Measurements from ENCODE around the gene TXNRD3.

TXNRD3 gene

DNA sequence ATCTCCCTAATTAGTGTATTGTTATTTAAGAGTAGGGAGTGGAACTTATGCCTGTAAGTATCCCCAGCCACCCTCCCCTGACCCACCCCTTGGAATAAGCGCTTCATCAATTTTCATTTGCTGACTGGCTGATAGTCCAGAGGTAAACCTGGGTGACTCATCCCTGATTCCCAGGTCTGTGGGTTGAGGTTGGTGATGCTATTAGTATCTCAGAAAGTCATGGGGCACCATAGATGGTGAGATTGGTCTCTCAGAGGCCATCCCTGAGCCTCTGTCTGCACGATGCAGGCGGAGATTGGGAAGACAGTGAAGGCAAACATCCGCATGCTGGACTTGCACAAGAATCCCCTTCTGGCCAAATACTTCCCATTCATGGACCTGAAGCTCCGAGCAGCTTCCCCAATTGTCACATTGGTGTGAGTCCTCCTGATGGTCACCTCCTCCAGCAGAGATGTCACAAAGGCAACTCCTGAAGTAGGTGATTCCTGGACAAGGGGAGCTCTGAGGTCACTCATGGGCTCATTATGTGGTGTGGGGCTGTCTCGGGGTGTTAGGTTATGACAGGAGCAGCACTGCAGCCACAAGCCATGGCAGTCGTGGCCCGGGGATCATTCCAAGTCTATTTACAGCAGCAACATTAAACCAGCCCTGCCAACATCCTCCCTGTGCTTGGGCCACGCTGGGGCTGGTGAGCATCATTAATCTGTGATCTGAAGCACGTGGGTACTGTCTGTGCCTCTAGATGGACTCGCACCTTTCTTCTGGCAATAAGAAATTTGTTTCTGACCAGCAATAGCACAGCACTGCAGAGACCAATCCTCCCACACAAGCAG is 6.8 kb upstream of the TXNRD3 start:
- Histone ChIP-seq H3K4me1 (ENCODE audit: control insufficient read depth, insufficient read depth, low read length) (no peaks in the 10 kb centered on the region; the same call in 1 of the 2 replicates), H3K9me3 (ENCODE audit: control insufficient read depth, insufficient read depth, low read length) (no peaks in the 10 kb centered on the region), H3K9ac (ENCODE audit: low read depth, low read length) (no peak overlapping the region), H3K27ac (ENCODE audit: low read depth, low read length) (no peak overlapping the region), H3K36me3 (ENCODE audit: control insufficient read depth, insufficient read depth, low read length) (no peaks in the 10 kb centered on the region), H3K27me3 (ENCODE audit: control insufficient read depth, insufficient read depth, low read length) (peaks cover 9% of the 10 kb centered on the region; the same call in 1 of the 2 replicates), H3K4me3 (ENCODE audit: low read depth, low read length) (no peak overlapping the region)

DNA sequence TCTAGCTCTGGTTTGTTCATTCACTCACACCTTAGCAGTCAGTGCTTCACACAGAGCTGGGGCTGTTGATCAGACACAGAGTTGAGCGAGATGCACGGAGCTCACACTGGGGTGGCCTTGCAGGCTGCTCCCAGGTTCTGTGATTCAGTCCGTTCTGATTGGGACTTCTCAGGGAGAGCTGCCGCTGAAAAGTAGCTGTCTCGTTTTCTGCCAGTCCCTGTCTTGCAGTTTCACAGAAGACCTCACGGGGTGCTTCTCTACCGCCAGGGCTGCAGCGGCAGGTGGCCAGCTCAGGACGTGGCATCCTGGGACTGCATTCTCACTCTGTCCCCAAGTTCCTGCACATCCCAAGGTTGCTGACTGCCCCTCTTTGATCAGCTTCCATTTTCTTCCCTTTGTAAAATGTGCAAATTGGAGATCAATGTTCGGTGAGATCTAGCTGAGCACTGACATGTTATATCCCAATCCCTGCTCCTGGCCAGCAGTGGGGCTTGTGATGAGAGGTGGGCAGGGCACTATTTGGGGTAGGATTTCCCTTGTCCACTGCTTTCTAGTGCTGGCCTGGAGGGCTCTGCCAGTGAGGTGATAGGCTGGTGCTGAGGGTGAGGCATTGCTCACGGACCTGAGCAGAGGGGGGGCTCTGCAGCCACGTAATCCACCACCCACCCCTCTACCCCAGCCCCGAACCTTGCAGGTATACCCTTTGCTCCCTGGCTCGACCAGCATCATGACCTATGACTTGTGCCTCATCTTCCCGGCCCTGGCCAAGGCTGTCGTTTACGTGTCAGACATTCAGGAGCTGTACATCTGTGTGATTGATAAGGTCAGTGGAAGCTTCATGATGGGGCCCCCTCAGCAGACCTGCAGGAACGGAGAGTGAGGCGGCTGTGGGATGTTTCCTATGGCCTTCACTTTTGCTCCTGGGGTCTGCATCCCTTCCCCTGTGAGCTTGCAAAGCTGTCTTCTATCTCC is 5.3 kb upstream of the TXNRD3 start:
- no peak overlapping the region for H3K4me3 ChIP-seq (ENCODE audit: low read depth, low read length)
- no peak overlapping the region for H3K9ac ChIP-seq (ENCODE audit: low read depth, low read length)
- no peaks in the 10 kb centered on the region; the same call in 1 of the 2 replicates for H3K4me1 ChIP-seq (ENCODE audit: control insufficient read depth, insufficient read depth, low read length)
- H3K9me3 ChIP-seq (ENCODE audit: control insufficient read depth, insufficient read depth, low read length): no peaks in the 10 kb centered on the region
- peaks cover 19% of the 10 kb centered on the region for H3K27me3 ChIP-seq (ENCODE audit: control insufficient read depth, insufficient read depth, low read length)
- H3K36me3 ChIP-seq (ENCODE audit: control insufficient read depth, insufficient read depth, low read length): no peaks in the 10 kb centered on the region
- no peak overlapping the region for H3K27ac ChIP-seq (ENCODE audit: low read depth, low read length)

DNA sequence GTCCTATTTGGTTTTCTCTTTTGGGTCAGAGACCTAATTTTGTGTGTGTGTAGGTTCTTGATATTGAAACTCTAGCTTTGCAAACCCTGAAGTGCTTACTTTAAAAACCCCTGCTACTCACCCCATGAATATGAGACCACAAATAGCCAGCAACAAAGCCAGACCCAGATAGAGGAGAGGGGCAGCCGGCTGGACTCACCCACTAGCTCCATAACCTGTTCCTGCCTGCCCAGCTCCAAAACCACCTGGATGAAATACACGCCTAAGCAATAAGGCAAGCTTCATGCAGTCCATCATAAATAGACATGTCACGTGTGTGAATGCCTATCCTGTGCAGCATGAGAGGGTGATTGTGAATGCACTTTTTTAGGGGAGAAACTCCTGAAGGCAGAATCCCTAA is 3.7 kb upstream of the TXNRD3 start:
- Histone ChIP-seq H3K36me3 (ENCODE audit: control insufficient read depth, insufficient read depth, low read length) (no peaks in the 10 kb centered on the region), H3K9ac (ENCODE audit: low read depth, low read length) (no peak overlapping the region)

DNA sequence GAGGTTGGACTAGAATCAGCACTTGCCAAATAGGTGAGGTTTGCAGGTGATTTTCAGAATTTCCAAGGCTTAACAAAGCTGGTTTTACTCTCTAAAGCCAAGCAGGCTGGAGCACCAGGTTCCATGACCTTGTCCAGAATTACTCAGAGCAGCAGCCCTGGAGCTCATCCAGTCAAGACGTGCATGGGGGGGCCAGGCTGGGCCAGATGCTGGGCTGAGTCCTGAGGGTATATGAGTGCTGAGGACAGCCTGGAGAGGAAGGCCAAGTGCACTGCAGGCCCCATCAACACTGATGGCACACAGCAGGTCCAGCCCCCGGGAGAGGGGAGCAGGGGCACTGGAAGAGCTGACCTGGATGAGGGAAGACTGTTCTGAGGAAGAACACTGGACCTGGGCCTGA is 3.0 kb upstream of the TXNRD3 start:
- Histone ChIP-seq H3K9me3 (ENCODE audit: control insufficient read depth, insufficient read depth, low read length) (no peaks in the 10 kb centered on the region), H3K27ac (ENCODE audit: low read depth, low read length) (no peak overlapping the region), H3K4me1 (ENCODE audit: control insufficient read depth, insufficient read depth, low read length) (no peaks in the 10 kb centered on the region; the same call in 1 of the 2 replicates), H3K27me3 (ENCODE audit: control insufficient read depth, insufficient read depth, low read length) (peaks cover 38% of the 10 kb centered on the region), H3K4me3 (ENCODE audit: low read depth, low read length) (no peak overlapping the region), H3K9ac (ENCODE audit: low read depth, low read length) (no peak overlapping the region), H3K36me3 (ENCODE audit: control insufficient read depth, insufficient read depth, low read length) (no peaks in the 10 kb centered on the region)

More for the DNA sequence above, 3.7 kb upstream of the TXNRD3 start:
- Histone ChIP-seq H3K27me3 (ENCODE audit: control insufficient read depth, insufficient read depth, low read length) (peaks cover 33% of the 10 kb centered on the region), H3K4me1 (ENCODE audit: control insufficient read depth, insufficient read depth, low read length) (no peaks in the 10 kb centered on the region; the same call in 1 of the 2 replicates), H3K4me3 (ENCODE audit: low read depth, low read length) (no peak overlapping the region), H3K27ac (ENCODE audit: low read depth, low read length) (no peak overlapping the region), H3K9me3 (ENCODE audit: control insufficient read depth, insufficient read depth, low read length) (no peaks in the 10 kb centered on the region)

DNA sequence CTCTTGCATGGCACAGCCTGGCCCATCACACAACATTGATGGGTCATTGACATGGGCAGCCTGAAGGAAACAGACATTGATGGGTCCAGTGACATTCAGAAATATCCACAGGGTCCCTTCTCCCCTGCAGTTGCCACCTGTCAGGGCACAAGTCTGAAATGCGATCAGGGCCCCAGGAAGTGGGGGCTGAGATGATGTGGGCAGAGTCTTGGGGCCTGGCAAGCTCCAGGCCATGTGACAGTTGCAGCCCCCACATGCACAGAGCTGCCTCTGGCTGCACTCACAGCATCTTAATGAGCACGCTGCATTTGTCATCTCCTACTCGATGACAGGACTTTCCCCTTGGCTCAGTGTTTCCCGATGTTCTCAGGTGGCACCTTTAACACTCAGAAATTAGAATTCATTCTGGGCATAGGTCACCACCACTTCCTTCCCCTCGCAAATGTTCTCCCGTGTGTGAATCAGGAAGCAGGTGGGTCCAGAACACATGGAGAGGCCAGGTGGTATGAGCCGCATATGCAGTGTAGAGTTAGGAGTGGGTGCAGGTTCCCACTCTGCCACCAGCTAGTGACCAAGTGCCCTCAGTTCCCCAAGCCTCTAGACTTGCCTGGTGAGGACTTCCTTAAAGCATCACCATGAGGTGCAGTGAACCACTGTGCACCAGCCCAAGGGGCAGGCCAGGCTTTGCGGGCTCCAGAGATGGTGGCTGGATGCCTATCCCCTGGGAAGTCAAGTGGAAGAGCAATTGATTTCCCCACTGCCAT is 1.6 kb upstream of the TXNRD3 start:
- Histone ChIP-seq H3K9ac (ENCODE audit: low read depth, low read length) (no peak overlapping the region), H3K36me3 (ENCODE audit: control insufficient read depth, insufficient read depth, low read length) (no peaks in the 10 kb centered on the region), H3K9me3 (ENCODE audit: control insufficient read depth, insufficient read depth, low read length) (no peaks in the 10 kb centered on the region), H3K4me1 (ENCODE audit: control insufficient read depth, insufficient read depth, low read length) (no peaks in the 10 kb centered on the region), H3K4me3 (ENCODE audit: low read depth, low read length) (no peak overlapping the region), H3K27ac (ENCODE audit: low read depth, low read length) (no peak overlapping the region), H3K27me3 (ENCODE audit: control insufficient read depth, insufficient read depth, low read length) (peaks cover 35% of the 10 kb centered on the region)

DNA sequence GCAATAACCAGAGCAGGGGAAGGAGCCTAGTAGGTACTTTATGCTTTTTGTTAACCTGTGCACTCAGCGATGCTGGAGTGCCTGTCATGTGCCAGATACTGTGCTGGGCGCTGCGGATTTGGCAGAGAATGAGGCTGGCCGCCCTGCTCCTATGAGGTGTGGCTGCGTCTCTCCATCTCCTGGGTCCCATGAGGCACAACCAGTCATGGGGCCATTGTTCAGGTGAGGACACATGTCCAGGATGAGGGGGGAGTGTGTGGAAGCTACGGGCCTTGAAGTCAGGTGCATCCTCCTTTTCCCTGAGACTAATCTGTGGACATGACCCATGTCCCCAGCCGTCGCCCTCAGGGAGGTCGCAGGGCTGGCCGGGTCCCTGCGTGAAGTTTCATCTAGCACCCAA is 963 bp upstream of the TXNRD3 start:
- H3K36me3 ChIP-seq (ENCODE audit: control insufficient read depth, insufficient read depth, low read length): no peaks in the 10 kb centered on the region
- H3K27me3 ChIP-seq (ENCODE audit: control insufficient read depth, insufficient read depth, low read length): peaks cover 32% of the 10 kb centered on the region
- no peaks in the 10 kb centered on the region for H3K4me1 ChIP-seq (ENCODE audit: control insufficient read depth, insufficient read depth, low read length)
- H3K27ac ChIP-seq (ENCODE audit: low read depth, low read length): no peak overlapping the region
- no peak overlapping the region for H3K4me3 ChIP-seq (ENCODE audit: low read depth, low read length)
- H3K9ac ChIP-seq (ENCODE audit: low read depth, low read length): no peak overlapping the region
- no peaks in the 10 kb centered on the region for H3K9me3 ChIP-seq (ENCODE audit: control insufficient read depth, insufficient read depth, low read length)

DNA sequence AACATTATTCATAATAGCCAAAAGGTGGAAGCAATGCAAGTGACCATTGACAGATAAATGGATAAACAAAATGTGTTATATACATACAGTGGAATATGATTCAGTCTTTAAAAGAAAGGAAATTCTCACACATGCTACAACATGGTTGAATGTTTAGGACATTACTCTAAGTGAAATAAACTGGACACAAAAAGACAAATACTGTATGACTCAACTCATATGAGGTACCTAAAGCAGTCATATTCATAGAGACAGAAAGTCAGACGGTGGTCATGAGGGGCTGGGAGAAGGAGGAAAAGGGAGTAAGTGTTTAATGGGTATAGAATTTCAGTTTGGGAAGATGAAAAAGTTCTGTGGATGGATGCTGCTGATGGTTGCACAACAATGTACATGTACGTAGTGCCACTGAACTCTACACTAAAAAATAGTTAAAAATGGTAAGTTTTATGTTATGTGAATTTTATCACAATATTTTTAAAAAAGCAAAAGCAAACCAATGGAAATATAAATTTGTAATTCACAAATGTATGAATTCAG is 5.3 kb downstream of the TXNRD3 start:
- Histone ChIP-seq H3K9me3 (ENCODE audit: control insufficient read depth, insufficient read depth, low read length) (no peaks in the 10 kb centered on the region), H3K9ac (ENCODE audit: low read depth, low read length) (no peak overlapping the region)

DNA sequence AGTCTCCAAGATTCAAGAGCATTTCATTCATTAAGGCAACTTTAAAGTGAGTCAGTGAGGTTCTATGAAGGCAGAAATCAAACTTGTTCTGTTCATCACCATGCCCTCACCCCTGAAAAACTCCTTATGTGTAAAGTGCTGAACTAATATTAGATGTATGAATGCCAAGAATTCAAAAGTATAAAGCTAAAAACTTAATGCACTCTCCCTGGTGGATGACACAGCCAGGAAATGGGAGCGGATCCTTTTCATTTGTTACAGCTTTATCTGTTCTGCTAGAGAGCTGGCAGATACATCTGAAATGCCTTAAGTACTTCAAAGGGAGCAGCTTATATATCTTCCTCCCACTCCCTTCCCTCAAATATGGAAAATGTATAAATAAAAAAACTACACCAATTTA is 8.2 kb downstream of the TXNRD3 start:
- Histone ChIP-seq H3K4me3 (ENCODE audit: low read depth, low read length) (no peak overlapping the region), H3K9me3 (ENCODE audit: control insufficient read depth, insufficient read depth, low read length) (no peaks in the 10 kb centered on the region), H3K9ac (ENCODE audit: low read depth, low read length) (no peak overlapping the region), H3K4me1 (ENCODE audit: control insufficient read depth, insufficient read depth, low read length) (no peaks in the 10 kb centered on the region), H3K36me3 (ENCODE audit: control insufficient read depth, insufficient read depth, low read length) (no peaks in the 10 kb centered on the region), H3K27ac (ENCODE audit: low read depth, low read length) (no peak overlapping the region), H3K27me3 (ENCODE audit: control insufficient read depth, insufficient read depth, low read length) (no peaks in the 10 kb centered on the region)

More for the DNA sequence above, 5.3 kb downstream of the TXNRD3 start:
- H3K36me3 ChIP-seq (ENCODE audit: control insufficient read depth, insufficient read depth, low read length): no peaks in the 10 kb centered on the region
- H3K27me3 ChIP-seq (ENCODE audit: control insufficient read depth, insufficient read depth, low read length): peaks cover 15% of the 10 kb centered on the region
- no peak overlapping the region for H3K4me3 ChIP-seq (ENCODE audit: low read depth, low read length)
- no peaks in the 10 kb centered on the region for H3K4me1 ChIP-seq (ENCODE audit: control insufficient read depth, insufficient read depth, low read length)
- no peak overlapping the region for H3K27ac ChIP-seq (ENCODE audit: low read depth, low read length)

DNA sequence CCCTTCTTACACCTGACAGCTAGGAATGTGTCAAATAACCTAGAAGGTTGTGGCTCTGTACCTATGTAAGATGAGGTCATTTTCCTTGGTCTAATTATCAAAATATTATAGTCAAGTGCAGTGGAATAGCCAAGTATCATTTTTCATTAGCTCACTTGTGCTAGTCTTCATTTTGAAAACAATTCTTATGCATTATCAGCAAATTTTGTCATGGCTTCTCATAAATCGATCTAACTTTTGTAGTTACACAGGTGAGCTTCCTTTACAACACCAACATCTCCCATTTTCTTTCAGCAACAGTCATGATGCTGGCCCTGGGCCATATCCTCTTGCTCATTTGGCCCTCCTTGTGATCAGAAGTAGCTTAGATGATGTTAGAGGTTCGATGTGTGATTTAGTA is 10.3 kb downstream of the TXNRD3 start:
- H3K27ac ChIP-seq (ENCODE audit: low read depth, low read length): no peak overlapping the region
- no peak overlapping the region for H3K9ac ChIP-seq (ENCODE audit: low read depth, low read length)
- no peaks in the 10 kb centered on the region for H3K9me3 ChIP-seq (ENCODE audit: control insufficient read depth, insufficient read depth, low read length)
- H3K4me3 ChIP-seq (ENCODE audit: low read depth, low read length): no peak overlapping the region
- no peaks in the 10 kb centered on the region for H3K36me3 ChIP-seq (ENCODE audit: control insufficient read depth, insufficient read depth, low read length)
- H3K4me1 ChIP-seq (ENCODE audit: control insufficient read depth, insufficient read depth, low read length): no peaks in the 10 kb centered on the region
- H3K27me3 ChIP-seq (ENCODE audit: control insufficient read depth, insufficient read depth, low read length): no peaks in the 10 kb centered on the region

DNA sequence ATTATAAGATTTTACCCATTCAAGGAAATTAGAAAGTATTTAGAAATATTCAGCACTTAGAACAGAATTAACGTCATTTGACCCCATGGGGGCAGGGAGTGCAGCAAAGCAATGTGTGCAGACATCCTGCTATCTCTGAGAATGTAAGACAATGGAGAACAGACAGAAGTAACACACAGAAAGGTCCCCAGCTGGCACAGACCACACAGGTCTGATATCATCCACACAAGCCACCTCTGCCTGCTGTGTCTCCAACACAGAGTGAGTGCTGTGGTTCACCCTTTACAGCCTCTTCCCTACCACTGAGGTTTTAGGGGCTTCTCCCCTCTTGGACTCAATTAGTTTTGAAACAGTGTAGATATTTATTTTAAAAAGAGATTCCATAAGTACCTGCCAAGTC is 16.1 kb downstream of the TXNRD3 start:
- H3K4me3 ChIP-seq (ENCODE audit: low read depth, low read length): no peak overlapping the region
- no peaks in the 10 kb centered on the region for H3K36me3 ChIP-seq (ENCODE audit: control insufficient read depth, insufficient read depth, low read length)
- no peaks in the 10 kb centered on the region for H3K27me3 ChIP-seq (ENCODE audit: control insufficient read depth, insufficient read depth, low read length)
- no peaks in the 10 kb centered on the region for H3K4me1 ChIP-seq (ENCODE audit: control insufficient read depth, insufficient read depth, low read length)
- H3K9ac ChIP-seq (ENCODE audit: low read depth, low read length): no peak overlapping the region
- H3K27ac ChIP-seq (ENCODE audit: low read depth, low read length): no peak overlapping the region
- H3K9me3 ChIP-seq (ENCODE audit: control insufficient read depth, insufficient read depth, low read length): no peaks in the 10 kb centered on the region
